PFSK-1 (cell line): ENCODE results near the gene KRTAP19-7.

Experiments used
- POLR2AphosphoS5 ChIP-seq: IDR thresholded peaks from 2 replicates; pipeline ENCODE4 v1.6.1; 2012; ENCODE audit warnings: low read depth, mild to moderate bottlenecking, control low read depth, low read length, moderate library complexity
- TAF1 ChIP-seq: IDR thresholded peaks from 2 replicates; pipeline ENCODE4 v1.6.1; 2012; ENCODE audit warnings: low read length, control low read depth, borderline replicate concordance; ENCODE audit not compliant: insufficient read depth

DNA sequence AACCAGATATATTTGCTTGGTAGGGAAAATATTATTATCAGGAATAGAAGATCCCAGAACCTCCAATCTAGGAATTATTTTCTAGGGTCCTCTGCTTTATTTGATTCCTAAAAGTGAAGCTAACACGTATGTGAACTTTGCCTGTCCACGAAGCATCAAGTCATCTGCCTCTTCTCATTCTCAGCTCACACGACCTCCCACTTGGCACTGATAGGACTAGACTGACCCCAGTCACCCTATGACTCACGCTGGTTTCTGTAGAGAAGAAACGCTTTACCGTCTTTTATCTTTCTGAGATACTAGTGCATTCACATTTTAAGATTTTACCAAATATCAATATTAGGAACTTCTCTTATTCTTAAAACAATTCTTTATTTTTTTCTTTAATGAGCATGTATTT lies 2.0 kb upstream of the KRTAP19-7 start:
- no peak for TF ChIP-seq POLR2AphosphoS5
- TF ChIP-seq TAF1: no peak
